ENCODE data around the gene USP10. TPM values are rescaled to one million over a fixed set of nuclear protein-coding genes. Genes with fewer than 3 reads are reported as not detected.
"Not testable (repeated sequence)": the region's sequence is repeated elsewhere in the genome, so short reads cannot be mapped to it uniquely, and the experiment has no call there.

USP10 gene
- total RNA-seq, 1 donor from 2014 or later = 47.8 TPM

DNA sequence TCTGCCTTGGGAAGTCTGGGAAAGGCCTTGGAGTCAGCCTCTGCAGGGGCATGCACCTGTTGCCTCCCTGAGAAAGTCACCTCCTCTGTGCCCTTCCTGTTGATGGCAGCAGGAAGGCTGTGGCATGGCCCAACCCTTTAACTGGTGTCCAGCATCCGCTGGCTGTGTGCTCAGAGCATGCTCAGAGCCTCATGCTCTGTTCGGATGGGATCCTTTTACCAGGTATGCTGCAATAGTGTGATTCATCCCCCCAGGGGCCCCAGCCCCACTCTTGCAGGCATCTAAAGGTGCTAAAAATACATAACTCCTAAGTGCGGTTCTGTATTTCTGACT lies 26.6 kb upstream of the USP10 start:
- no peak for DNase-seq

DNA sequence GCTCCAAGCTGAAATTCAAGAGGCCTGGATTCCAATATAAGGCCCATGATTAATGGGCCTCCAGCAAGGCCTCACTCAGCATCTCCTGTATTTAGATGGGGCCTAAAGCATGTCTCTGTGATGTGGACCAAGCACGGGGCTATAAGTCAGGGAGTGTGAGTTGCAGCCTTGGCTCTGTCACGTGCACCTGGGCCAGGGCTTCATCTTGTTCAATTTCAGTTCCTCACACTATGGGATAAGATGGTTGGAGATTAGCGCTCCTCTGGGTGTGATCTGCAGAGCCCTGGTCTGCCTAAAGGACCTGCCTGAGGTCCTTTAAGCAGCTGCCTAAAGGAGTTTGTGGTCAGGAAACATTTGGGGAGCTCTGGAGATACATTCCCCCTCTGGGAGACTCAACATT lies 26.2 kb upstream of the USP10 start:
- no peak for DNase-seq

DNA sequence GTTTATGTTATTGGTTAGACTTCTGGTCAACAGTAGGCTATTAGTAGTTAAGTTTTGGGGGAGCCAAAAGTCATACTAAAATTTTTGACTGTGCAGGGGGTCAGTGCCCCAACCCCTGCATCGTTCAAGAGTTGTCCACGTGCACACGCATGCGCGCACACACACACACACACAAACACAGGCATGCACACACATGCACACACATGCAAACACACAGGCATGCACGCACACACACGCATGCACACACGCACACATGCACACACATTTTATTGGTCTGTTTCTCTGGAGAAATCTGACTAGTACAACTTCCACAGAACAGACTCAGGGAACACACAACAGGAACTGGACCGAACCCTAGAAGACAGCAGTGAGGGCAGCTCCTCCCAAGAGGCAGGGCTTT lies 24.4 kb upstream of the USP10 start:
- DNase-seq = no peak

DNA sequence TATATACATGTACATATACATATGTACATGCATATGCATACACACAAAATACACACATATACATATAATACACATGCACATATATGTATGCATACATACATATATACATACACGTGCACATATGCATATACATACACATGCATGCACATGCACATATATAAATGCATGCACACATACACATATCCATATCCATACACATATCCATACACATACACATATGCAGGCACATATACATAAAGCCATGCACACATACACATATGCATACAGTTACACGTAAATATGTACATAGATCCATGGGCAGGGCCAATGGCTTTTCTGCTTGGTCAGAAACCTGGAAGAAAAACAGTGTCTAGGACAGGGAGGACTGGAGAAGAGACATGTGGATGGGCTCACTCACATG lies 23.9 kb upstream of the USP10 start:
- no peak for DNase-seq

DNA sequence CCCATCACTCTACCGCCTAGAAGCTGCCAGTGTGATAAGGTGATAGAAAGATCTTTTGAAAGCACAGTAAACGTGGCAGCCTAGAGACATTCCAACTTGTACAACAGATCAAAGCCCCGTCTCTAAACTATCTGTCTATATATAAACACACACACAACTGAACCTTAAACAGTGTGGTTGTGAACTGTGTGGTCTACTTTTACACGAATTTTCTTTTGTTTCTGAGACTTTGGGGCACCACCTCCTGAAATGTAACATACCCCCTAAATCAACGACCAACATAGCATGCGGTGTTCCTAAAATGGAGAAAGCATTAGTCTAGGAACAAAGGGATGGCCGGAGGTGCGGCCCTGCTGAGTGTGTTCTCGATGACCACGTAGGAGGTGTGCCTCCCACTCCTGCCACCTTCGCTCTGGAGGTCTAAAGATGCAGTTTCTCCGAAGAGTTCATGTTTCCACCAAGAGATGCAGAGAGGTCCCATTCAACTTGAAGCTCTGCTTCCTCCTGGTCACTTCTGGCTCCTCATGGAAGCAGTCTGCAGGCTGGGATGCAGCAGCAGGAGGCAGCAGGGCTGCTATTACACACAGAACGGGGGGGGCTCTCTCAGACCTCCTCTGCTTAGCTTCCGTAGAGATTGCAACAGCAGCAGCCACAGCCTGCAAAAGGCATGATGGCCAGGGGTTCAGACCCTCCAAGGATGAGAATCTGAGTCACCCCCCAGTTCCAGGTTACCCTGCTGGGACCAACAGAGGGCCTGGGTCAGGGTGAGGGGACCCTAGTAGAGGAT lies 22.6 kb upstream of the USP10 start:
- no peak for DNase-seq

DNA sequence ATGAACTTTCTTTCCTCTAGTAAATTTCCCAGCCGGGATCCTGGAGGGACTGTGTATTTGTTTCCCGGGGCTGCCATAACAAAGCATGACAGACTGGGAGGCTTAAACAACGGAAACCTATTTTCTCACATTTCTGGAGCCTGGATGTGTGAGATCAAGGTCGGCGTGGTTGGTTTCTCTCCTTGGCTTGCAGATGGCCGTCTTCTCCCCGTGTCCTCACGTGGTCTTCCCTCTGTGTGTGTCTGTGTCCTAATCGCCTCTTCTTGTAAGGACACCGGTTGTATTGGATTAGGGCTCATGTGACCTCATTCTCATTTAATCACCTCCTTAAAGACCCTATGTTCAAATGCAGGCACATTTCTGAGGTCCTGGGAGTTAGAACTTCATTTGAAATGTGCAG lies 22.0 kb upstream of the USP10 start:
- DNase-seq = peak; percentile 24

DNA sequence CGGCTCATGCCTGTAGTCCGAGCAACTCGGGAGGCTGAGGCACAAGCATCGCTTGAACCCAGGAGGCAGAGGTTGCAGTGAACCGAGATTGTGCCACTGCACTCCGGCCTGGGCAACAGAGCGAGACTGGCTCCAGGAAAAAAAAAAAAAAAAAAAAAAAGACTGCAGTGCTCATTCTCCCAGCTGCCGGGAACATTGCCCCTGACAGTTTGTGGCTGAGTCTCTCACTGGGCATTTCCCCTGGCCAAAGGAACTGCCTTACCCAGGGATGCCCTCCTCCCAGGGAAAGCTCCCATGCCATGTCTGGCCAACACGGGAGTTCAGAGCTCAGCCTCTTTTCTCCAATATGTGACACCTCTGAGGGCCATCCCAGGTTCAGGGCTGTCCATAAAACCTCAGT lies 21.3 kb upstream of the USP10 start:
- no peak for DNase-seq

DNA sequence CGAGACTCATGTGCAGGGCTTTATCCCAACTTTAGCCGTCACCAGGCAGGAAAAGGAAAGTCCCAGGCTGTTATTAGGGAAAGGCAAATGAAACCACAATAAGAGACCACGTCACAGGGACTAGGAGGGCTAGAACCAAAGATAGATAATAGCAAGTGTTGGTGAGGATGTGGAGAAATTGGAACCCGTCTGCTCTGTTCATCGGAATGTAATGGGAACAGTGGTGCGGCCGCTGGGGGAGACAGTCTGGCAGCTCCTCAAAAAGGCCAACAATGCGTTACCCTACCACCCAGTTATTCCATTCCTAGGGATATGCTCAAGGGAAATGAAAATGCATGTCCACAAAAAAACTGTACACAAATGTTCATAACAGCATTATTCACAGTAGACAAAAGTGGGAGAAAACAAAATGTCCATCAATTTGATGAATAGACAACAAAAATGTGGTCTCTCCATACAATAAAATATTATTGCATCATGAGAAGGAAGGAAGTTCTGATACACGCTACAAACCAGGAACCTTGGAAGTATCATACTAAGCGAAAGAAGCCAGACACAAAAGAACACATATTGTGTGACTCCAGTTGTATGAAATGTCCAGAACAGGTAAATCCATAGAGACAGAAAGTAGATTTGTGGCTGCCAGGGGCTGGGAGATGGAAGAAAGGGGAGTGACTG lies 19.5 kb upstream of the USP10 start:
- DNase-seq = no peak

DNA sequence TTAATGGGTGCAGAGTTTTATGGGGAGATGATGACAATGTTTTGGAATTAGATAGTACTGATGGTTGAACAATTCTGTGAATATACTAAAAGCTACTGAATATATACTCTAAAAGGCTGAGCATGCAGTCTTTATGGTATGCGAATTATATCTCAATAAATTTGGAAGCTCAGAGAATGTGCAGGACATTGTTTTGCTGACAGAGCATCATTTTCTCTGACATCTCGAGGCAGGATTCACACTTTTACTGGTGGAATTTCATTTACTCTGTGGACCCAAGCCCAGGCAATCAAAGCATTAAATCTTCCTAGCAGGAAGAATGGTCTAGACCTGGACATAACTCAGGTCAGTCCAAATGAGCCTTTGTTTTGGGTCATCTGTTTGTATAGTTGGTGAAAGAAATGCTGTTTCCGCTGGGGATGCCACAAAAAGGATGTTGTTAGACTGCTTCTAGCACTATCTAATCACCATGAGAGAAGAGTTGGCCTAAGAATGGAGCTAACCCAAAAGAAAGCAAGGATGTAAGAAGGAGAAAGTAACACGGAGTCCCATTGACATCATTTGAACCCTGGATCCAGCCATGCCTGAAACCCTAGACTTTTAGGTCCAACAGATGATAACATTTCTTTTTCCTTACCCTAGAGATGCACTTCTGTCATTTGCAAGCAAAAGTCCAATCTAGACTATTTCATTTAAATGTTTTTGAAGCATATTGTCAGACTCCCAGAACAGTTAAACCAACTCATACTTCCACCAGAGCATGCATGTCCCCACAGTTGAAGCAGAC lies 18.8 kb upstream of the USP10 start:
- DNase-seq = no peak

DNA sequence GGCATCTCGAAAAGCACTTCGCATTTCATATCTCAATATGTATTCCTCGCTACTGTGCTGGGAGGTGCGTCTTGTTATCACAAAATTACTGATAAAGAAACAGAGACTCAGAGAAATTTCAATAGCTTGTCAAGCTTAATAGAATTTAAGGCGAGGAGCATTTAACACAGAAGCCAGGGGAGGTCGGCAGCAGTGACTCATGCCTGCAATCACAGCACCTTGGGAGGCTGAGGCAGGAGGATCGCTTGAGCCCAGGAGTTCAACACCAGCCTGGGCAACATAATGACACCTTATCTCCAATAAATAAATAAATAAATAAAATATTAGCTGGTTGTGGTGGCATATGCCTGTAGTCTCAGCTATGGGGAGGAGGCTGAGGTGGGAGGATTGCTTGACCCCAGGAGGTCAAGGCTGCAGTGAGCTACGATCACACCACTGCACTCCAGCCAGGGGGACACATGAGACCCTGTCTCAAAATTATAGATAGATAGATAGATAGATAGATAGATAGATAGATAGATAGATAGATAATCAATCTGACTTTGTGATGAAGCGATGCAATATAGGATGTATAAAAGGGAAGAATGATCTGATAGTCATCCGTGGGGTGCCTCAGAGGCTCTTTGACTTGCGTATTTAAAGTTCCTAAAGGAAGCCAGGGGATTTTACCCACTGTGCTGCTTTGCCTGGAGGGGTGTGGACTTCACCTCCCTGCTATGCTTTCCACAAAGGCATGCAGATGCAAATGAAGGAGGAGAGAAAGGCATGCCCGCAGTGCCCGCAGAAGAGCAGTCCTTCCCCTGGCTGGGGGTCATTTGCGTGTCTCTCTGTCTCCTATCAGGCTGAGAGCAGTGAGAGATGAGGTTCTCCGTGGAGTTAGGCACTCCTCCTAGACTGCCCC lies 15.9 kb upstream of the USP10 start:
- DNase-seq = no peak

DNA sequence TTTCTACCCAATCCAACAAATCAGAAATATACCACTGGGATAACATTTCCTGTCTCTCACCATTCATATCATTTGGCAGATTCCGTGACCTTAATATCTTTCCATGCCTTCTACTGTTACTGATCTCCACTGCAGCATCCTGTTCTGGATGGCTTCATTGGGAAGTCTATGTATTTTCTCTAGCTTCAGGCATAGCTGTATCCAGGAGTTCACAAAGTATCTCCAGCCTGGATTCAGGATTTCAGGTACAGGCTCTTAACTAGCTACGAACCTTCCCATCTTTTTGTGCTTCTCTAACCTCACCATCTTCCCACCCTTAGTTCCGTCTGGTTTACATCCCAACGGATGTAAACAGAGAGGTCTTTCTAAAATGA lies 15.2 kb upstream of the USP10 start:
- no peak for DNase-seq

DNA sequence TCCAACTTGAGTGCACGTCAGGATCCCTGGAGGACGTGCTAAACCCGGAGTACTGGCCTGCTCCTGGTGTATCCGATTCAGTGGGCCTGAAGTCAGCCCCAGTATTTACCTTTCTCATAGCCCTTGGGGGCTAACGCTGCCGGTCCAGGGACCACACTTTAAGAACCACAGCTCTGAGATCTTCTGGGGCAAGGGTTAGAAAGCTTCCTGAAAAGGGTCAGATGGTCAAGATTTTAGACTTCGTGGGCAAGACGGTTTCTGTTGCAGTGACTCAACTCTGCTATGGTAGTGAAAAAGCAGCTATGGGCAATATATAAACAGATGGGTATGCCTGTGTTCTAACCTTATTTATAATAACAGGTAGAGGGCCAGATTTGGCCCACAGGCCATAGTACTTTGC lies 14.6 kb upstream of the USP10 start:
- no peak for DNase-seq

DNA sequence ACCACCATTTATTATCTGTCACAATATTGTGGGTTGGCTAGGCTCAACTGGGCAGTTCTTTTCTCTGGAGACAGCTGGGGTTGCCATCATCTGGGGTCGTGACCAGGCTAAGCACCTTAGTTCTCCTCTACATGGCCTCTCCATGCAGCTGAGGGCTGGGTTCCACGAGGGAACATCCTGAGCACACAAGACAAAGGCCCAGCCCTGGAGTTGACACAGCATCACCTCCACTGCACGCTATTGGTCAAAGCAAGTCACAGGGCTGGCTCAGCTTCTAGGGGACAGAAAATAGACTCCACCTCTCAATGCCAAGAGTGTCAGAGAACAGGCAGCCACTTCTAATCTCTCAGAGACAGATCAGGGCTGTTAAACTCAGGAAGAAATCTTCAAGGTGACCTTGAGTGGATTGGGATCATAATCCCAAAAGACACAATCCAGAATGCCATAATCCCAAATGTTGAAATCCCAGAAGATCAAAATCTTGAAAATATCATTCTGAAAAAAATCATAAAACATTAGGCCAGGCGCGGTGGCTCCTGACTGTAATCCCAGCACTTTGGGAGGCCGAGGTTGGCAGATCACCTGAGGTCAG lies 13.0 kb upstream of the USP10 start:
- no peak for DNase-seq

DNA sequence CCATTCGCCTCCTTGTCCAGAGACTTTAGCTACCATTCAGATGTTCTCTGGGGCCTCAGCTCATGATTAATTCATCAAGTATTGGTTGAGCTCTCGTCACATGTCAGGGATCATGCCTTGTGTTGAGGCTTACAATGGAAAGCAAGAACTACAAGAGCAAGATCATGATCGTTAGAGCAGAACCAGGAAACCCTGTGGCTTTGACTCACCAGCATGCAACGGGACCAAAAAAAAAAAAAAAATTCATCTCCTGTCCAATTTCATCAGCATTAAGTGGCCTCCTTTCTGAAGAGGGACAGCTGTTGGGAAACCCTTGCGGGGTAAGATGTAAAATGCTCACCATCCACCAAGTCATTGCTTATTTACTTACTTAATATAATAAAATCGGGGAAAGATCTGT lies 12.1 kb upstream of the USP10 start:
- DNase-seq = no peak

DNA sequence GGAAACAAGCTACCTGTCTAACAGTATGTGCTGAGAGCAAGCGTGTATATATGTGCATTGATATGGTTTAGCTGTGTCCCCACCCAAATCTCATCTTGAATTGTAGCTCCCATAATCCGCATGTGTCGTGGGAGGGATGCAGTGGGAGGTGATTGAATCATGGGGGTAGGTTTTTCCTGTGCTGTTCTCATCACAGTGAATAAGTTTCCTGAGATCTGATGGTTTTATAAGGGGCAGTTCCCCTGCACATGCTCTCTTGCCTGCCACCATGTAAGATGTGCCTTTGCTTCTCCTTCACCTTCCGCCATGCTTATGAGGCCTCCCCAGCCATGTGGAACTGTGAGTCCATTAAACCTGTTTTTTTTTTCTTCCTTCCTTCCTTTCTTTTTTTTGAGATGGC lies 11.6 kb upstream of the USP10 start:
- not testable (repeated sequence) for DNase-seq

DNA sequence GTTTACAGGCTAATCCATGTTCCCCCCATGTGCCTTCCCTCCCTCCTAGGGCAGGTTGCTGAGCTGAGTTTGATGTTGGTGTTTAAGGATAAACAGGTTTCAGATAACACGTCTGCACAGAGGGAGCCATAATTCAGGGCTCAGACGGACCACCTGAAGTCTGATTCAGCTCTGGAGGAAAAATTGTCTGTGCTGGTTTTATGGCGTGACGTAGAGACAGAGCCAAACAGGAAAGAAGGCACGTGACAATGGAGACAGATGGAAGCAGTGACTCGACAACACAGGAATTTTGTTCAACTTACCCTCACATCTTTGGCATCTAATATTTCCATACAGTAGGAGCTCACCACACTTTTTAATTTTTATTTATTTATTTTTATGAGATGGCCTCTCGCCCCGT lies 10.7 kb upstream of the USP10 start:
- no peak for DNase-seq

DNA sequence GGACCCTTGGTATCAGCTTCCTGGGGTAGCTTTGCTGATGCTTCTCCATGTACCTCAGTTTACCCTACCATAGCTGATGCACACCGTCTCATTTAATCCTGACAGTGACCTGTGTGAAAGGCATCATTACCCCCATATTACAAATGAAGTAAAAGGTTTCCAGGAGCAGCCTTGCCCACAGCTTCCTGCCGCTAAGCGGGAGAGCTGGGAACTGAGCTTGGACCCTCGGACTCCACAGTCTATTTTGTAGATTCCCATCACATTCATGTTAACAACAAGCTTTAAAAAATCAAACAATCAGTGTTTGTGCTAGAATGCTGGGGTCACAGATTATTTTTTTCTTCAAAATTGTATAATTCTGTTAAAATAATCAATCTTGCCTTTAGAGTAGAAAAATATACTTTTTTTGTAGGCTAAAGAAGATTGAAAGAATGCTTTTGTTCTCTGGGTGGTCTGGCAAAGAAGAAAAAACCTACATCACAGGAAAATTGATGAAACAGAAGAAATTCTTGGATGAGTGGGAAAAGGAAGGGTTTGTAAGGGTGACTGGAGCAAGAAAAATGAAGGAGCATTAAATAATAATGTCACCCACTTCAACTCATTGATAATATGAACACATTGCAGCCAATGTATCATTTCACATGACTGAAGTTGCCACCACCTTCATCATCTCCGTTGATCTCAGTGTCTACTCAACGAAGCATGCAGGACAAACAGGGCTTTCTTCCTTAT lies 9.5 kb upstream of the USP10 start:
- DNase-seq = no peak

DNA sequence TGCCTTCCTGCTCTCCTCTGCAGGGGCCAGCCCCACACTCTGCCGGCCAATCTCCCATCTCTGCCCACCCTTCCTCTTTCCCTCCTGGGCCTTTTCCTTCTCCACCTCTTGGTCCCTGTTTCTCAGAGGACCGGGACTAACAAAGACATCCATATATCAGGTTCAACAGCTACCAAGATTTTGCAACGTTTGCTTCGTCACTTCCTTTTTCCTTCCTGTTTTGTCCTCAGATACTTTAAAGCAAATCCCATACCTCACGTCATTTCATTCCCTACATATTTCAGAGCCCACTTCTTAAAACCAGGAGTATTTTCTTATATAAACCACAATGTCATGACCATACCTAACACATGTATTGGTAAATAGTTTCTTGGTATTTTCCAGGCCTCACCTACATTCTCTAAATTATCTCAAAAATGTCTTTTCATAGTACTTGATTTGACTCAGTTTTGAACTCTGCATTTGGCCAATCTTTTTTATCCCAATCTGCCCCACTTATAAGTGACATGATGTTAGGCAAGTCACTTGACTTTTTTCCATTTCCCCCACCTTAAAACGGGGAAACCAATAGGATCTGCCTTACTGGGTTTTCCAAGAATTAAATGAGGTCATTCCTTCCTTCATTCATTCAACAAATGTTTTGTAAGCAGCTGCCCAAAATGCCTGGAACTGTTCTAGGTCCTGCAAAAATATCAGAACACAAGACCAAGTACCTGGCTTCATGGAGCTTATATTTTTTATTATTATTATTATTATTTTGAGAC lies 7.2 kb upstream of the USP10 start:
- DNase-seq = no peak

DNA sequence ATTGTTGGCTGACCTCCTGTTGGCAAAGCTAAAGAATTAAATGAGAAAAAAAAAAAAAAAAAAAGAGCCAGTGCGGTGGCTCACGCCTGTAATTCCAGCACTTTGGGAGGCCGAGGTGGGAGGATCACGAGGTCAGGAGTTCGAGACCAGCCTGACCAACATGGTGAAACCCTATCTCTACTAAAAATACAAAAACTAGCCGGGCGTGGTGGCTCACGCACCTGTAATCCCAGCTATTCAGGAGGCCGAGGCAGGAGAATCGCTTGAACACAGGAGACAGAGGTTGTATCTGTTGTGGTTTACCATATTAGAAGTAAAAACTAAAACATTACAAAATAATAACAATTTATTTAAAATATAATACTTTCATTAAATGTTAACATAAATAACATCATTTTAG lies 5.9 kb upstream of the USP10 start:
- not testable (repeated sequence) for DNase-seq

DNA sequence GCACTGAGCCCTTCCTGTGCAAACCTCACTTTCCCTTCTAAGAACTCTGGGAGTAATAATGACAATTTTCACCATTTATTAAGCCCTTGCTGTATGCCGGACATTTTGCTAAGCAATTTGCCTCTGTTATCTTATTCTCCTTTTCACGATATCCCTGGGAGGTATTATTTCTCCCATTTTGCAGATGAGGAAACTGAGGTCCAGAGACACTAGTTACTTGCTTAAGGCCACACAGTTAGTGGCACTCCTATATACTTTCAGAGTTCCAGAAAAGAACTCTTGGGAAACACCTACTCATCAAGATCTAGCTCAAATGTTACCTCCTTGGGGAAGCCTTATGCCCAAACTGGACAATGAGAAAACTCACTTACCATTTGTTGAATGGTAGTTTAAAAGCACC lies 4.8 kb upstream of the USP10 start:
- DNase-seq = no peak

All from tongue (tissue), 2 donors.